ENCODE measurements around the gene BEGAIN. TPM values are rescaled to one million over a fixed set of nuclear protein-coding genes. Genes with fewer than 3 reads are reported as not detected.

BEGAIN gene
- total RNA-seq, 1 donor from 2014 or later = 4.5 TPM

- no peak for DNase-seq (ENCODE audit: low spot score)
Observed at GRCh38 chr14:100601064-100601463, 13.8 kb upstream of the BEGAIN start.

GRCh38 chr14:100599981-100600380 lies 12.8 kb upstream of the BEGAIN start:
- no peak for DNase-seq (ENCODE audit: low spot score)

GRCh38 chr14:100594625-100594951 lies 7.4 kb upstream of the BEGAIN start:
- DNase-seq (ENCODE audit: low spot score) = no peak

- no peak for DNase-seq (ENCODE audit: low spot score)
Observed at GRCh38 chr14:100593751-100594624, 6.8 kb upstream of the BEGAIN start.

GRCh38 chr14:100592972-100593371 lies 5.8 kb upstream of the BEGAIN start:
- DNase-seq (ENCODE audit: low spot score) = no peak

- DNase-seq (ENCODE audit: low spot score) = no peak
Observed at GRCh38 chr14:100592461-100592891, 5.3 kb upstream of the BEGAIN start.

- DNase-seq (ENCODE audit: low spot score) = no peak
Observed at GRCh38 chr14:100591453-100592371, 4.5 kb upstream of the BEGAIN start.

GRCh38 chr14:100590726-100591452 lies 3.7 kb upstream of the BEGAIN start:
- no peak for DNase-seq (ENCODE audit: low spot score)

- DNase-seq (ENCODE audit: low spot score) = no peak
Observed at GRCh38 chr14:100589760-100590469, 2.7 kb upstream of the BEGAIN start.

GRCh38 chr14:100589071-100589759 lies 2.0 kb upstream of the BEGAIN start:
- DNase-seq (ENCODE audit: low spot score) = no peak

- DNase-seq (ENCODE audit: low spot score) = no peak
Observed at GRCh38 chr14:100588671-100589070, 1.5 kb upstream of the BEGAIN start.

- DNase-seq (ENCODE audit: low spot score) = no peak
Observed at GRCh38 chr14:100587763-100588411, 670 bp upstream of the BEGAIN start.

GRCh38 chr14:100586403-100587085 lies 673 bp downstream of the BEGAIN start:
- no peak for DNase-seq (ENCODE audit: low spot score)

- DNase-seq (ENCODE audit: low spot score) = no peak
Observed at GRCh38 chr14:100586153-100586402, 1.1 kb downstream of the BEGAIN start.

GRCh38 chr14:100585448-100586152 lies 1.6 kb downstream of the BEGAIN start:
- DNase-seq (ENCODE audit: low spot score) = no peak

- no peak for DNase-seq (ENCODE audit: low spot score)
Observed at GRCh38 chr14:100584056-100585031, 2.9 kb downstream of the BEGAIN start.

GRCh38 chr14:100583245-100583644 lies 4.0 kb downstream of the BEGAIN start:
- no peak for DNase-seq (ENCODE audit: low spot score)
